NT2/D1 (cell line): ENCODE data around the gene MFRP.

Source experiments
- SUZ12 ChIP-seq: IDR thresholded peaks from 2 replicates; pipeline ENCODE4 v1.6.1; 2011; ENCODE audit not compliant: insufficient read length, insufficient read depth; ENCODE audit errors: extremely low read depth
- YY1 ChIP-seq: IDR thresholded peaks from 2 replicates; pipeline ENCODE4 v1.6.1; 2011; ENCODE audit not compliant: insufficient read length, insufficient read depth

GRCh38 chr11:119299416-119299815 is 47.1 kb downstream of the MFRP start:
- TF ChIP-seq YY1 (no peak), SUZ12 (no peak)
